DND-41 (cell line): Measurements from ENCODE around the gene UGT2A3.

ENCODE experiments used
- ATAC-seq: fragments of 200-7000 bp; cut with Tn5 transposase; 3 replicates; pipeline ENCODE4 v1.9.1; 2021; ENCODE audit warnings: low read depth; ENCODE audit not compliant: insufficient read depth
- DNase-seq: peaks from one replicate; pipeline ENCODE4 v3.0.0-alpha.2; 2020
- H2AFZ ChIP-seq: 2 replicates; pipeline ENCODE4 v1.6.0; 2012; ENCODE audit warnings: low read depth, low read length
- H3K27ac ChIP-seq: 2 replicates; pipeline ENCODE4 v1.5.1; 2012; ENCODE audit warnings: low read length, inconsistent platforms
- H3K27me3 ChIP-seq: fragments of 200-600 bp; sonication (generic); 2 replicates; pipeline ENCODE4 v1.6.0; 2012; ENCODE audit warnings: low read length, mild to moderate bottlenecking, inconsistent platforms; ENCODE audit not compliant: insufficient read depth, poor library complexity
- H3K36me3 ChIP-seq: 2 replicates; pipeline ENCODE4 v1.5.1; 2012; ENCODE audit warnings: low read length, inconsistent platforms; ENCODE audit not compliant: insufficient read depth
- H3K4me1 ChIP-seq: 2 replicates; pipeline ENCODE4 v1.5.1; 2012; ENCODE audit warnings: mild to moderate bottlenecking, low read length; ENCODE audit not compliant: insufficient read depth
- H3K4me2 ChIP-seq: 2 replicates; pipeline ENCODE4 v1.6.0; 2012; ENCODE audit warnings: mild to moderate bottlenecking, moderate library complexity, low read length, inconsistent platforms; ENCODE audit not compliant: insufficient read depth
- H3K4me3 ChIP-seq, 2 experiments: fragments of 200-600 bp in 1 of 2; shearing (Covaris generic) in 1 of 2; 2 replicates each; pipeline ENCODE4 v1.5.1; 2012 to 2016; ENCODE audit warnings: inconsistent platforms in 2 of 2, low read length in 2 of 2, mild to moderate bottlenecking in 2 of 2, low read depth in 1 of 2, moderate library complexity in 1 of 2
- H3K79me2 ChIP-seq: 2 replicates; pipeline ENCODE4 v1.6.0; 2012; ENCODE audit warnings: low read length, inconsistent platforms; ENCODE audit not compliant: insufficient read depth
- H3K9ac ChIP-seq: 2 replicates; pipeline ENCODE4 v1.6.0; 2012; ENCODE audit warnings: low read depth, mild to moderate bottlenecking, inconsistent platforms, low read length, moderate library complexity
- H3K9me3 ChIP-seq: 2 replicates; pipeline ENCODE4 v1.5.1; 2012; ENCODE audit warnings: low read length, moderate library complexity, mild to moderate bottlenecking, inconsistent platforms; ENCODE audit not compliant: insufficient read depth, severe bottlenecking
- H4K20me1 ChIP-seq: 2 replicates; pipeline ENCODE4 v1.6.0; 2012; ENCODE audit warnings: low read length; ENCODE audit not compliant: insufficient read depth
- CTCF ChIP-seq: IDR thresholded peaks from 2 replicates; pipeline ENCODE4 v1.5.1; 2012; ENCODE audit warnings: borderline replicate concordance, low read length, moderate library complexity, mild to moderate bottlenecking; ENCODE audit not compliant: poor library complexity, severe bottlenecking; ENCODE audit errors: extremely low read depth
- EZH2 ChIP-seq: IDR thresholded peaks from 3 replicates; pipeline ENCODE4 v1.6.1; 2012; ENCODE audit warnings: borderline replicate concordance, low read depth, mild to moderate bottlenecking, moderate library complexity, low read length, inconsistent platforms; ENCODE audit not compliant: severe bottlenecking

UGT2A3 gene

GRCh38 chr4:68985442-68985841 lies 33.8 kb upstream of the UGT2A3 start:
- DNase-seq: no peak
- no peaks in the 10 kb centered on the region for H3K4me1 ChIP-seq
- H3K4me2 ChIP-seq: no peak overlapping the region
- no peaks in the 10 kb centered on the region for H3K79me2 ChIP-seq
- no peak overlapping the region for H3K9ac ChIP-seq
- no peaks in the 10 kb centered on the region for H3K27me3 ChIP-seq
- TF ChIP-seq CTCF (no peak), EZH2 (no peak)
- H3K9me3 ChIP-seq: no peaks in the 10 kb centered on the region
- no peaks in the 10 kb centered on the region for H4K20me1 ChIP-seq
- no peak for ATAC-seq
- H3K27ac ChIP-seq: no peak overlapping the region
- no peaks in the 10 kb centered on the region for H3K36me3 ChIP-seq
- H2AFZ ChIP-seq: no peak overlapping the region
- no peak overlapping the region for H3K4me3 ChIP-seq

GRCh38 chr4:68984947-68985346 lies 33.3 kb upstream of the UGT2A3 start:
- Histone ChIP-seq H3K36me3 (no peaks in the 10 kb centered on the region), H3K4me1 (no peaks in the 10 kb centered on the region), H3K9me3 (no peaks in the 10 kb centered on the region), H3K27ac (no peak overlapping the region), H3K4me3 (no peak overlapping the region), H4K20me1 (no peaks in the 10 kb centered on the region), H2AFZ (no peak overlapping the region), H3K9ac (no peak overlapping the region), H3K27me3 (no peaks in the 10 kb centered on the region), H3K79me2 (no peaks in the 10 kb centered on the region), H3K4me2 (no peak overlapping the region)
- DNase-seq (no peak), ATAC-seq (no peak)
- TF ChIP-seq EZH2 (no peak), CTCF (no peak)

- no peak for TF ChIP-seq CTCF
- DNase-seq (no peak), ATAC-seq (no peak)
- no peak overlapping the region for H2AFZ ChIP-seq
- no peak overlapping the region for H3K4me2 ChIP-seq
- no peaks in the 10 kb centered on the region for H4K20me1 ChIP-seq
- H3K4me3 ChIP-seq: no peak overlapping the region
- no peaks in the 10 kb centered on the region for H3K79me2 ChIP-seq
- H3K36me3 ChIP-seq: no peaks in the 10 kb centered on the region
- no peak overlapping the region for H3K9ac ChIP-seq
- no peaks in the 10 kb centered on the region for H3K9me3 ChIP-seq
- H3K4me1 ChIP-seq: no peaks in the 10 kb centered on the region
- no peaks in the 10 kb centered on the region for H3K27me3 ChIP-seq
- H3K27ac ChIP-seq: no peak overlapping the region
Observed at GRCh38 chr4:68963374-68963773, 11.8 kb upstream of the UGT2A3 start.

- DNase-seq (no peak), ATAC-seq (no peak)
- no peaks in the 10 kb centered on the region for H3K27me3 ChIP-seq
- no peak overlapping the region for H3K27ac ChIP-seq
- H3K4me3 ChIP-seq: no peak overlapping the region
- H3K4me1 ChIP-seq: no peaks in the 10 kb centered on the region
- no peaks in the 10 kb centered on the region for H3K79me2 ChIP-seq
- no peak overlapping the region for H3K4me2 ChIP-seq
- H4K20me1 ChIP-seq: no peaks in the 10 kb centered on the region
- no peak overlapping the region for H3K9ac ChIP-seq
- TF ChIP-seq CTCF (no peak), EZH2 (no peak)
- H3K36me3 ChIP-seq: no peaks in the 10 kb centered on the region
- H3K9me3 ChIP-seq: no peaks in the 10 kb centered on the region
- H2AFZ ChIP-seq: no peak overlapping the region
Observed at GRCh38 chr4:68962868-68963267, 11.3 kb upstream of the UGT2A3 start.
